H1 (cell line): Measurements from ENCODE around the gene EFEMP2. TPM values are rescaled to one million over a fixed set of nuclear protein-coding genes. Genes with fewer than 3 reads are reported as not detected.

Experiments used
- CTCF ChIA-PET: fragments of 300-600 bp; sonication (Branson Sonifier 250); formaldehyde crosslinking; loops from one replicate; lab custom pipeline; 2021; ENCODE audit not compliant: partially characterized antibody; lab: Charles Lee
- POLR2A ChIA-PET: fragments of 300-600 bp; sonication (Branson Sonifier 250); formaldehyde crosslinking; loops from one replicate; lab custom pipeline; 2021; ENCODE audit warnings: inconsistent platforms; ENCODE audit not compliant: partially characterized antibody; lab: Charles Lee
- DNase-seq, 2 experiments: peaks; one replicate each; pipeline versions ENCODE4 v3.0.0 to v3.0.0-alpha.2; 2010 to 2022; ENCODE audit warnings: low spot score in 2 of 2, low read depth in 1 of 2, mixed read lengths in 1 of 2
- FAIRE-seq: peaks from 2 replicates; lab custom pipeline; 2011; peaks lifted over from hg19 to GRCh38; lab: Jason Lieb, UNC
- H2AFZ ChIP-seq: 2 replicates; pipeline ENCODE4 v1.8.1; 2012; ENCODE audit warnings: low read length, inconsistent platforms
- H2AK5ac ChIP-seq: 2 replicates; pipeline ENCODE4 v1.6.1; 2013; ENCODE audit warnings: low read depth, low read length
- H2BK120ac ChIP-seq: replicated peaks from 2 replicates; pipeline ENCODE3; 2013; ENCODE audit warnings: low read depth, low read length, inconsistent platforms
- H2BK12ac ChIP-seq: 2 replicates; pipeline ENCODE4 v1.6.1; 2013; ENCODE audit warnings: low read depth, low read length
- H2BK15ac ChIP-seq: 2 replicates; pipeline ENCODE4 v1.6.1; 2013; ENCODE audit warnings: low read length
- H2BK20ac ChIP-seq: 2 replicates; pipeline ENCODE4 v1.6.1; 2013; ENCODE audit warnings: low read length
- H2BK5ac ChIP-seq: 2 replicates; pipeline ENCODE4 v1.6.1; 2013; ENCODE audit warnings: low read depth, low read length
- H3K14ac ChIP-seq: 2 replicates; pipeline ENCODE4 v1.6.1; 2013; ENCODE audit warnings: inconsistent platforms; ENCODE audit not compliant: insufficient read length
- H3K18ac ChIP-seq: 2 replicates; pipeline ENCODE4 v1.6.1; 2013; ENCODE audit warnings: low read length; ENCODE audit errors: extremely low read depth
- H3K23ac ChIP-seq: 2 replicates; pipeline ENCODE4 v1.6.1; 2013; ENCODE audit warnings: inconsistent platforms; ENCODE audit not compliant: insufficient read length
- H3K23me2 ChIP-seq: 2 replicates; pipeline ENCODE4 v1.6.1; 2013; ENCODE audit warnings: low read depth, low read length
- H3K27ac ChIP-seq: 2 replicates; pipeline ENCODE4 v1.6.1; 2011; ENCODE audit warnings: low read depth, low read length, inconsistent platforms
- H3K27me3 ChIP-seq, 4 experiments: replicated peaks in 1 of 4; 1 replicate in 1 of 4; 2 replicates in 3 of 4; pipeline versions ENCODE4 v1.6.1 to v1.8.1; 2011 to 2013; ENCODE audit warnings: low read length in 3 of 4, mild to moderate bottlenecking in 3 of 4, inconsistent platforms in 2 of 4, mixed read lengths in 2 of 4, moderate library complexity in 1 of 4; ENCODE audit not compliant: control insufficient read depth in 3 of 4, insufficient read depth in 3 of 4; ENCODE audit errors: extremely low read depth in 1 of 4
- H3K36me3 ChIP-seq, 4 experiments: 2 replicates each; pipeline versions ENCODE4 v1.6.1 to v1.8.1; 2011 to 2013; ENCODE audit warnings: mild to moderate bottlenecking in 4 of 4, low read length in 3 of 4, moderate library complexity in 2 of 4, control low read depth in 1 of 4, inconsistent platforms in 1 of 4; ENCODE audit not compliant: insufficient read depth in 4 of 4, control insufficient read depth in 2 of 4
- H3K4ac ChIP-seq: replicated peaks from 2 replicates; pipeline ENCODE3; 2013; ENCODE audit warnings: low read length, low read depth, mixed read lengths, inconsistent platforms; ENCODE audit not compliant: insufficient read length
- H3K4me1 ChIP-seq, 4 experiments: replicated peaks in 1 of 4; 1 replicate in 1 of 4; 2 replicates in 3 of 4; pipeline versions ENCODE4 v1.6.1 to v1.8.1; 2011 to 2013; ENCODE audit warnings: low read length in 3 of 4, inconsistent platforms in 2 of 4, mixed read lengths in 1 of 4; ENCODE audit not compliant: insufficient read depth in 4 of 4, control insufficient read depth in 3 of 4
- H3K4me2 ChIP-seq, 2 experiments: 2 replicates each; pipeline versions ENCODE4 v1.6.1 to v1.8.1; 2011 to 2013; ENCODE audit warnings: low read depth in 2 of 2, low read length in 2 of 2, control low read depth in 1 of 2, inconsistent platforms in 1 of 2, mild to moderate bottlenecking in 1 of 2; ENCODE audit not compliant: insufficient read depth in 1 of 2
- H3K4me3 ChIP-seq, 4 experiments: fragments of 200-600, 300-600 bp in 1 of 4; sonication (generic), shearing (Covaris generic), sonication (Bioruptor Twin) in 1 of 4; 2 replicates each; pipeline versions ENCODE4 v1.5.1 to v1.8.1; 2011 to 2016; ENCODE audit warnings: low read length in 4 of 4, low read depth in 3 of 4, control low read depth in 2 of 4, inconsistent platforms in 2 of 4, mild to moderate bottlenecking in 2 of 4, mixed read lengths in 1 of 4, moderate library complexity in 1 of 4; ENCODE audit not compliant: insufficient read depth in 2 of 4; ENCODE audit errors: extremely low read depth in 1 of 4
- H3K56ac ChIP-seq: replicated peaks from 2 replicates; pipeline ENCODE3; 2013; ENCODE audit warnings: low read depth, mild to moderate bottlenecking, mixed read lengths, low read length, inconsistent platforms; ENCODE audit not compliant: insufficient read length
- H3K79me1 ChIP-seq: 2 replicates; pipeline ENCODE4 v1.6.1; 2013; ENCODE audit warnings: low read depth, low read length, control low read depth
- H3K79me2 ChIP-seq, 2 experiments: 2 replicates each; pipeline versions ENCODE4 v1.6.1 to v1.8.1; 2012 to 2013; ENCODE audit warnings: low read length in 2 of 2, mild to moderate bottlenecking in 2 of 2, inconsistent platforms in 1 of 2; ENCODE audit not compliant: insufficient read depth in 2 of 2, control insufficient read depth in 1 of 2
- H3K9ac ChIP-seq, 4 experiments: replicated peaks in 1 of 4; 1 replicate in 1 of 4; 2 replicates in 3 of 4; pipeline versions ENCODE4 v1.6.1 to v1.8.1; 2011 to 2013; ENCODE audit warnings: low read depth in 3 of 4, low read length in 3 of 4, control low read depth in 2 of 4, mild to moderate bottlenecking in 2 of 4, moderate library complexity in 2 of 4, inconsistent platforms in 1 of 4; ENCODE audit errors: extremely low read depth in 1 of 4
- H3K9me3 ChIP-seq, 2 experiments: 2 replicates each; pipeline versions ENCODE4 v1.6.1 to v1.8.1; 2012 to 2013; ENCODE audit warnings: mild to moderate bottlenecking in 2 of 2, moderate library complexity in 2 of 2, control low read depth in 1 of 2, inconsistent platforms in 1 of 2, low read depth in 1 of 2, low read length in 1 of 2, mixed read lengths in 1 of 2; ENCODE audit not compliant: insufficient read depth in 2 of 2
- H4K20me1 ChIP-seq, 2 experiments: replicated peaks in 1 of 2; 2 replicates each; pipeline versions ENCODE3 to v1.8.1; 2011 to 2013; ENCODE audit warnings: inconsistent platforms in 2 of 2, low read length in 2 of 2, mild to moderate bottlenecking in 1 of 2; ENCODE audit not compliant: insufficient read depth in 2 of 2, control insufficient read depth in 1 of 2
- H4K5ac ChIP-seq: 2 replicates; pipeline ENCODE4 v1.6.1; 2013; ENCODE audit warnings: low read length, low read depth, mixed read lengths, inconsistent platforms; ENCODE audit not compliant: insufficient read length
- H4K8ac ChIP-seq: 2 replicates; pipeline ENCODE4 v1.8.0; 2013; ENCODE audit warnings: mild to moderate bottlenecking, moderate library complexity, low read length, inconsistent platforms; ENCODE audit not compliant: insufficient read depth; ENCODE audit errors: extremely low read depth
- H4K91ac ChIP-seq: replicated peaks from 2 replicates; pipeline ENCODE3; 2013; ENCODE audit warnings: low read length, mixed read lengths, inconsistent platforms; ENCODE audit not compliant: insufficient read length
- CHD2 ChIP-seq: IDR thresholded peaks from 2 replicates; pipeline ENCODE4 v1.6.1; 2012; ENCODE audit warnings: low read length, improper control_type of control experiment
- EGR1 ChIP-seq: IDR thresholded peaks from 2 replicates; pipeline ENCODE4 v1.6.1; 2011; ENCODE audit warnings: low read depth, low read length, borderline replicate concordance
- HDAC6 ChIP-seq: IDR thresholded peaks from one replicate; pipeline ENCODE4 v1.7.1; 2012; ENCODE audit warnings: low read depth, mild to moderate bottlenecking, inconsistent platforms, low read length, moderate library complexity
- KDM4A ChIP-seq: IDR thresholded peaks from one replicate; pipeline ENCODE4 v1.7.1; 2012; ENCODE audit warnings: low read depth, mild to moderate bottlenecking, moderate library complexity, low read length, inconsistent platforms; ENCODE audit not compliant: severe bottlenecking
- NANOG ChIP-seq: IDR thresholded peaks from 2 replicates; pipeline ENCODE4 v1.6.1; 2011; ENCODE audit warnings: low read length, low read depth, mild to moderate bottlenecking, inconsistent platforms; ENCODE audit not compliant: insufficient read depth, poor library complexity, severe bottlenecking
- PHF8 ChIP-seq: fragments of 200-600 bp; sonication (generic); conservative IDR thresholded peaks from 2 replicates; pipeline ENCODE4 v1.7.1; 2012; ENCODE audit warnings: low read depth, mild to moderate bottlenecking, inconsistent platforms, low read length, moderate library complexity
- POU5F1 ChIP-seq: IDR thresholded peaks from 2 replicates; pipeline ENCODE4 v1.6.1; 2011; ENCODE audit warnings: low read depth, mild to moderate bottlenecking, low read length, moderate library complexity
- SIRT6 ChIP-seq: IDR thresholded peaks from one replicate; pipeline ENCODE4 v1.7.1; 2012; ENCODE audit warnings: low read length, inconsistent platforms
- SIX5 ChIP-seq: IDR thresholded peaks from 2 replicates; pipeline ENCODE4 v1.6.1; 2011; ENCODE audit warnings: mild to moderate bottlenecking, low read depth, low read length
- SUZ12 ChIP-seq: fragments of 200-600 bp; sonication (generic); IDR thresholded peaks from 2 replicates; pipeline ENCODE4 v1.6.1; 2012; ENCODE audit warnings: mild to moderate bottlenecking, inconsistent platforms, low read length, moderate library complexity, mixed read lengths
- WGBS, 2 experiments: shearing (Covaris generic) in 1 of 2; methylation state at CpG; one replicate each; pipeline versions ENCODE4 v1.1.6 to v1.1.7; 2013 to 2015; ENCODE audit warnings: low lambda C conversion rate in 2 of 2, mixed read lengths in 2 of 2, inconsistent platforms in 1 of 2, low coverage in 1 of 2, missing lambda C conversion rate in 1 of 2; ENCODE audit not compliant: insufficient replicate concordance in 2 of 2, insufficient coverage in 1 of 2, insufficient read length in 1 of 2; ENCODE audit errors: extremely low coverage in 1 of 2, missing lambda C conversion rate in 1 of 2; 5-methylcytosine and 5-hydroxymethylcytosine counted together
- polyA plus RNA-seq, 7 experiments: library from polyadenylated mRNA; depleted of rRNA in 3 of 7; stranded (reverse) in 5 of 7; unstranded in 2 of 7; fragments of >200 nt in 5 of 7; fragments of 200-250 nt in 2 of 7; gene quantifications; 1 replicate in 5 of 7; 2 replicates in 1 of 7; 4 replicates in 1 of 7; pipeline versions ENCODE4 v1.2.1 to v1.2.3, GENCODE V29; 2011 to 2013; ENCODE audit warnings: missing spikeins in 2 of 7, mixed read lengths in 2 of 7
- total RNA-seq: library from RNA; stranded (reverse); fragmentation: NEBNext Ultra II Directional; extraction: Animal tissue kit (Norgen Biotek cat#: 25700); gene quantifications from 2 replicates; pipeline ENCODE4 v1.2.1, GENCODE V29; 2021
- TF ChIP-seq, protein P1 (sequence below), 3 experiments: IDR thresholded peaks; 1 replicate in 2 of 3; 2 replicates in 1 of 3; pipeline versions ENCODE4 v1.5.1 to v1.6.1; 2011; ENCODE audit warnings: low read length in 3 of 3, mild to moderate bottlenecking in 3 of 3, inconsistent platforms in 2 of 3, low read depth in 1 of 3, moderate library complexity in 1 of 3; ENCODE audit not compliant: insufficient read depth in 1 of 3; ENCODE audit errors: control extremely low read depth in 1 of 3

Gene EFEMP2
- total and polyA plus RNA-seq, 2 of the 8 experiments (the other 6 are each of a cell fraction or from before 2014, with no cell fraction given): 8.8 to 17.2 TPM

DNA sequence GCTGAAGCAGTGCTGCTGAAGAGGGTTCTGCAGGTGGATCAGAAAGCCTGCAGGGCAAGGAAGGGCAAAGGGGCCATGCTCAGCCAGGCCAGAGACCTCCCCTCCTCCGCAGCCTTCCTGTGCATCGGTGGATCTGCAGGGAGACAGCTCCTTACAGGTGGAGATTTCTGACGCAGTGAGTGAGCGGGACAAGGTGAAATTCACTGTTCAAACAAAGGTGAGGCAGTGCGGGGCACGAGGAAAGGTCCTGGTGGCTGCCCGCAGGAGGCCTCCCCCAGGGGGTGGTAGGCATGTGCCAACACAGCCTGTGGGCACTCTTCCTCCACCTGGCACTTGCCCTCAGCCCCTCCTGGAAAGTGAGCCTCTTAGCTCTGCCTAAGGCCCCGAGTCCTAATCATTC, 23.2 kb downstream of the EFEMP2 start:
- H3K9ac ChIP-seq: no peak overlapping the region
- peaks cover 9 to 12% of the 10 kb centered on the region in 2 experiments for H4K20me1 ChIP-seq
- peaks cover 0 to 6% of the 10 kb centered on the region in 2 experiments; a peak in 2 of 4 replicates for H3K79me2 ChIP-seq
- peaks cover 7 to 10% of the 10 kb centered on the region in 2 experiments; a peak in 2 of 4 replicates for H3K9me3 ChIP-seq
- no peak overlapping the region for H3K4me3 ChIP-seq
- H3K27ac ChIP-seq: no peak overlapping the region
- no peak overlapping the region for H3K4ac ChIP-seq
- no peak overlapping the region for H2BK120ac ChIP-seq
- H3K4me2 ChIP-seq: 0 out of 4 replicates have a peak overlapping the region, but pooled peaks of 1 of the 2 experiments have one; percentile 6
- FAIRE-seq (no peak), DNase-seq (no peak)
- POLR2A ChIA-PET: interaction anchor here (1.0 to 38.3 kb wide), 8 partner anchors 11 to 186 kb away, joined by 3 to 1071 read pairs (median 5); partner anchors contain the start of genes CCDC85B, CFL1, CTSW and EFEMP2
- no peak overlapping the region for H2BK20ac ChIP-seq
- CTCF ChIA-PET: interaction anchor here (1.0 to 15.2 kb wide), 13 partner anchors 9 to 139 kb away, joined by 3 to 283 read pairs (median 16); partner anchors contain the start of genes AP5B1, CCDC85B, CFL1 and CTSW
- H3K36me3 ChIP-seq: peaks cover 2 to 15% (median 12%) of the 10 kb centered on the region in 4 experiments
- H4K8ac ChIP-seq: no peak overlapping the region
- H2AK5ac ChIP-seq: no peak overlapping the region
- no peaks in the 10 kb centered on the region for H3K23me2 ChIP-seq
- H3K4me1 ChIP-seq: peaks cover 0 to 4% (median under 1%) of the 10 kb centered on the region in 4 experiments; a peak in 5 of 7 replicates
- no peak overlapping the region for H2AFZ ChIP-seq
- no peak overlapping the region for H3K56ac ChIP-seq
- no peak overlapping the region for H4K5ac ChIP-seq
- H3K79me1 ChIP-seq: peaks cover 5% of the 10 kb centered on the region; the same call in 1 of the 2 replicates
- no peak overlapping the region for H2BK15ac ChIP-seq
- no peaks in the 10 kb centered on the region; a peak in 1 of 7 replicates for H3K27me3 ChIP-seq
- no peak overlapping the region for H3K14ac ChIP-seq
- no peak overlapping the region for H3K18ac ChIP-seq
- no peak overlapping the region for H4K91ac ChIP-seq
- 0 out of 2 replicates have a peak overlapping the region, but pooled peaks have one; percentile 77 for H2BK5ac ChIP-seq
- H3K23ac ChIP-seq: no peak overlapping the region
- 86% methylated on average over 8 of the region's 8 CpGs; no CpG with 5 or more reads in 1 of the 2 experiments for WGBS, 2 experiments
- no peak overlapping the region for H2BK12ac ChIP-seq
- no peak for TF ChIP-seq NANOG
- TF ChIP-seq KDM4A: no peak
- TF ChIP-seq HDAC6: no peak
- TF ChIP-seq SIX5: no peak
- no peak for TF ChIP-seq EGR1
- TF ChIP-seq, protein P1, sequence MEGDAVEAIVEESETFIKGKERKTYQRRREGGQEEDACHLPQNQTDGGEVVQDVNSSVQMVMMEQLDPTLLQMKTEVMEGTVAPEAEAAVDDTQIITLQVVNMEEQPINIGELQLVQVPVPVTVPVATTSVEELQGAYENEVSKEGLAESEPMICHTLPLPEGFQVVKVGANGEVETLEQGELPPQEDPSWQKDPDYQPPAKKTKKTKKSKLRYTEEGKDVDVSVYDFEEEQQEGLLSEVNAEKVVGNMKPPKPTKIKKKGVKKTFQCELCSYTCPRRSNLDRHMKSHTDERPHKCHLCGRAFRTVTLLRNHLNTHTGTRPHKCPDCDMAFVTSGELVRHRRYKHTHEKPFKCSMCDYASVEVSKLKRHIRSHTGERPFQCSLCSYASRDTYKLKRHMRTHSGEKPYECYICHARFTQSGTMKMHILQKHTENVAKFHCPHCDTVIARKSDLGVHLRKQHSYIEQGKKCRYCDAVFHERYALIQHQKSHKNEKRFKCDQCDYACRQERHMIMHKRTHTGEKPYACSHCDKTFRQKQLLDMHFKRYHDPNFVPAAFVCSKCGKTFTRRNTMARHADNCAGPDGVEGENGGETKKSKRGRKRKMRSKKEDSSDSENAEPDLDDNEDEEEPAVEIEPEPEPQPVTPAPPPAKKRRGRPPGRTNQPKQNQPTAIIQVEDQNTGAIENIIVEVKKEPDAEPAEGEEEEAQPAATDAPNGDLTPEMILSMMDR (IDR thresholded peaks at IDR 0.05; ENCODE audit: control extremely low read depth in 1 of 3, insufficient read depth in 1 of 3, low read depth in 1 of 3, low read length in 3 of 3): no peak
- no peak for TF ChIP-seq POU5F1
- no peak for TF ChIP-seq CHD2
- no peak for TF ChIP-seq SIRT6
- no peak for TF ChIP-seq SUZ12
- no peak for TF ChIP-seq PHF8
